Right lobe of liver (tissue), 4 donors: ENCODE data around the gene AGAP4.
"Not testable (repeated sequence)": the region's sequence is repeated elsewhere in the genome, so short reads cannot be mapped to it uniquely, and the experiment has no call there.

Experiments used
- POLR2A ChIP-seq: fragments of 450-650 bp; IDR thresholded peaks from one replicate; pipeline ENCODE4 v1.6.1; 2017; ENCODE audit warnings: antibody characterized with exemption, mild to moderate bottlenecking
- TF ChIP-seq, protein P1 (sequence below), 4 donors: fragments of 200-600 bp in 3 of 4; fragments of 450-650 bp in 1 of 4; IDR thresholded peaks; one replicate each; pipeline versions ENCODE4 v1.5.1 to v1.8.0; 2016 to 2022; ENCODE audit warnings: antibody characterized with exemption in 4 of 4, mild to moderate bottlenecking in 2 of 4
- donor health status: DM: no; HTN: no; CAD: no.
- donor health status: DM: no; HTN: no; CAD: no.
- donor health status: DM: no; HTN: yes; CAD: no.

DNA sequence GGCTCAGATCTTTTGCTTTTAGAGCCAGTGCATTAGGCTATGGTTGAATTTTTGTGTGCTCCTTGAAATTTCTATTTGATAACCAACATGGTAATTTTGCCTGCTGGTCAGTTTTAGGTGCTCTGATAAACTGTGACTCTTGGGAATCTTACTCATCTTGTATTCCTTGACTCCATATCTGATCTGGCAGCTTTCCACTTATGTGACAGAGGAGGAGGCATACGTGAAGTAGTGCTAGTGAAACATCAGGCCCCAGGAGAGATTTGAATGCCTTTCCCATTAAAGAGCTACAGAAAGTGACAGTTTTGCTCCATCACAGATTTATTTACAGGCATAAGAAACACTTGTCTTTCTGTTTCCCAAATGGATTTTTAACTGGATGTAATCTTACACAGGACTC lies 61.1 kb downstream of the AGAP4 start:
- TF ChIP-seq, protein P1, sequence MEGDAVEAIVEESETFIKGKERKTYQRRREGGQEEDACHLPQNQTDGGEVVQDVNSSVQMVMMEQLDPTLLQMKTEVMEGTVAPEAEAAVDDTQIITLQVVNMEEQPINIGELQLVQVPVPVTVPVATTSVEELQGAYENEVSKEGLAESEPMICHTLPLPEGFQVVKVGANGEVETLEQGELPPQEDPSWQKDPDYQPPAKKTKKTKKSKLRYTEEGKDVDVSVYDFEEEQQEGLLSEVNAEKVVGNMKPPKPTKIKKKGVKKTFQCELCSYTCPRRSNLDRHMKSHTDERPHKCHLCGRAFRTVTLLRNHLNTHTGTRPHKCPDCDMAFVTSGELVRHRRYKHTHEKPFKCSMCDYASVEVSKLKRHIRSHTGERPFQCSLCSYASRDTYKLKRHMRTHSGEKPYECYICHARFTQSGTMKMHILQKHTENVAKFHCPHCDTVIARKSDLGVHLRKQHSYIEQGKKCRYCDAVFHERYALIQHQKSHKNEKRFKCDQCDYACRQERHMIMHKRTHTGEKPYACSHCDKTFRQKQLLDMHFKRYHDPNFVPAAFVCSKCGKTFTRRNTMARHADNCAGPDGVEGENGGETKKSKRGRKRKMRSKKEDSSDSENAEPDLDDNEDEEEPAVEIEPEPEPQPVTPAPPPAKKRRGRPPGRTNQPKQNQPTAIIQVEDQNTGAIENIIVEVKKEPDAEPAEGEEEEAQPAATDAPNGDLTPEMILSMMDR (IDR thresholded peaks at IDR 0.05): not testable (repeated sequence)
- TF ChIP-seq POLR2A: not testable (repeated sequence)
